Stimulated activated CD8-positive, alpha-beta memory T cell treated with anti-CD3 and anti-CD28 coated beads, Interleukin-15, amount 100 ng/mL, for 48 hours (primary cell): ENCODE measurements around the gene C21orf58.
"Not testable (repeated sequence)": the region's sequence is repeated elsewhere in the genome, so short reads cannot be mapped to it uniquely, and the experiment has no call there.

Source experiments
- DNase-seq, 2 donors: peaks; one replicate each; pipeline ENCODE4 v3.0.0-alpha.2; 2020; ENCODE audit warnings: low read depth in 2 of 2

C21orf58 gene

DNA sequence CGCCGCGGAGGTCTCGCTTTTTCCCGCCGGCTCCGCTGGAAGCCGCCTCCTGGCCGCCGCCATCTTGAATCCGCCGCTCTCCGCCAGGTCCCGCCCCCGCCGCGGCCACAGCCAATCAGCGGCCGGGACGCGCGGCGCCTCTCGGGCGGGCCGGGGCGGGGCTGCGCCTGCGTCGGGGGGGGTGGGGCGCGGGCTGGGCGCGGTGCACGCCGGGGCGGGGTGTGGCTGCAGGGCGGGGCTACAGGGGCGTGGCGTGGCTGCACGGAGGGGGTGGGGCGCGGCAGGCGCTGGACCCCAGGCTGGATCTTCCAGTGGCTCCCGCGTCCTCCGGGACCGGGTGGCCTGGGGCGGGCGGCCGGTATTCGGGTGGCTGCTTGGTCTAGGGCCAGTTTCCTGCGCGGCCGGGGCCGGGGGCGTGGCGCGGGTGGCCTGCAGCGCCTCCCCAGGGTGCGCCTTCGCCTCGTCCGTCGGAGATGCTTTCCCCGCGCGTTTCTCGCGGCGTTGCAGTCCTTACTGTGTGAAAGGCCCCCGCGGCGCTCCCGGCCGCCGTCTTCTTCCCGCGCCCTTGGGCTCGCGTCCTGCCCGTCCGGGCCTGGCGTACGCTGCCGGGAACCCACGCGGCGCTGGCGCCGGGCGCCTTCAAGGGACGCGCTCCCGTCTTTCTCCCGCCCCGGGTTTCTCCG lies 861 bp upstream of the C21orf58 start:
- DNase-seq: peak; percentile 72 to 79

GRCh38 chr21:46323227-46323709 lies 402 bp downstream of the C21orf58 start:
- DNase-seq: no peak

- DNase-seq: no peak
Measured at GRCh38 chr21:46322351-46323226, 1.1 kb downstream of the C21orf58 start.

DNA sequence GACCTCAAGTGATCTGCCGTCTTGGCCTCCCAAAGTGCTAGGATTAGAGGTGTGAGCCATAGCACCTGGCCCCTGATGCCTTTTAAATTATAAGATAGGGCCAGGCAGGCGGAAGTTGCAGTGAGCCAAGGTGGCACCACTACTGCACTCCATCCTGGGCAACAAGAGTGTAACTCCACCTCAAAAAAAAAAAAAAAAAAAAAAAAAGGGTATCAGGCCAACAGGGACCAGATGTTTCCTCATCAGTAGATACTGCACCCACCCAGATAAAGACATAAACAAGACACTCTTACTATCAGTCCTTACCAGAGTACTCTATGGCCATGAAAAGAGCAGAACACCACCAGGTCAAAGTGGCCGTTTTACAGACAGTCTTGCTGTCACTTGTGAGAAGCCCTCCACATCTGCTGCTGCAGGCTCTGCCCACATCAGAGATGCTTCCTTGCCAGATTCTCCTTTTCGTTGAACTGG lies 3.3 kb downstream of the C21orf58 start:
- DNase-seq: no peak

DNA sequence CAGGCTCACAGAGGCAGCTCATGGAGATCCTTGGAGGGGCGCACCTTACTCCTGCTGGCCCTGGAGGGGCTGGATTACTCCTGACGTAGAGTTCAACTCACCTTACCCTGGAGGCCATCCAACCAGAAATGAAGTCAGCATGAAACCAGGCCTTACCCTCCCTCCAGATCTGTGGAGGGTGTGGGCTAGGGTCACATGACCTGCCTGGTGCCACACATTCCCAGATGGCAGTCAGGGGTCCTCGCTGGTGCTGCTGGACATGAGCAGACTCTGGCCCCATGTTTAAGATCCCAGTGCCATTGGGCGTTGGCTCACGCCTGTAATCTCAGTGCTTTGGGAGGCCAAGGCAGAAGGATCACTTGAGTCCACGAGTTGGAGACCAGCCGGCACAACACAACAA lies 4.5 kb downstream of the C21orf58 start:
- DNase-seq: no peak

GRCh38 chr21:46318464-46318845 lies 5.2 kb downstream of the C21orf58 start:
- DNase-seq: no peak

DNA sequence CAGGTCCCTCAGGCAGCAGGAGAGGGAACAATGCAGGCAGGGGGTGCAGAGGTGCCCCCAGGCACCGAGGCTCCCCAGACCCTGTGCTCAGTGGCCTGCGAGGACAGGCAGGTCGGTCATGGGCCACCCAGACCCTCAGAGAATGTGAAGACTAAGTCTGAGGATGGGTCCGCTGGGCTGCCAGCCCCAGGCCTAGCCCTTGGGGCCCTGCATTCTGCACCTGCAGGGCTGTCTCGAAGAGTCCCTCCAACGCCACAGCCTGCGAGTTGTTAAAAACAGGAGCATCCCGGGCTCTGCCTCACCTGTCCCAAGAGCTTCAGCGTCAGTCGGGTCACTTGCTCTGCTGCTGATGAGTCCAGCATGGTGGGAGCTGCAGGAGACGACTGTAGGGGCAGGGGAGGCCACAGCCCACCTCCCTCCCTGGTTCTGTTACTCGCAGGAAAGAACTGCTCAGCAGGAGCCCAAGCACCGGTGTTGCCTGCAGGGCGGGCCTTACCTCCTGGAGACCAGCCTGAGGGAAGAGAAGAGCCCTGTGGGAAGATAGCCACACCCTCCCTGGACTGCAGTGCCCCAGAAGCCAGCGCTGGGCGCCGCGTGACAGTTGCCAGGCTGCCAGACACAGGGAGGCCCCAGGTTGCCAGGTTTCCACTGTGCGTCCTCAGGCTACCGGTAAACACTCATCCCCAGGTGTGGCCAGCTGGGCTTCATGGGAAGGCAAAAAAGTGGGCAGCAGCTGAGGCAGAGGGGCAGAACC lies 5.8 kb downstream of the C21orf58 start:
- no peak for DNase-seq

- DNase-seq: no peak
Measured at GRCh38 chr21:46316708-46317324, 6.9 kb downstream of the C21orf58 start.

- DNase-seq: no peak
Measured at GRCh38 chr21:46314441-46315020, 9.1 kb downstream of the C21orf58 start.

GRCh38 chr21:46312949-46313348 lies 10.7 kb downstream of the C21orf58 start:
- no peak for DNase-seq

GRCh38 chr21:46311568-46311967 lies 12.1 kb downstream of the C21orf58 start:
- DNase-seq: no peak

DNA sequence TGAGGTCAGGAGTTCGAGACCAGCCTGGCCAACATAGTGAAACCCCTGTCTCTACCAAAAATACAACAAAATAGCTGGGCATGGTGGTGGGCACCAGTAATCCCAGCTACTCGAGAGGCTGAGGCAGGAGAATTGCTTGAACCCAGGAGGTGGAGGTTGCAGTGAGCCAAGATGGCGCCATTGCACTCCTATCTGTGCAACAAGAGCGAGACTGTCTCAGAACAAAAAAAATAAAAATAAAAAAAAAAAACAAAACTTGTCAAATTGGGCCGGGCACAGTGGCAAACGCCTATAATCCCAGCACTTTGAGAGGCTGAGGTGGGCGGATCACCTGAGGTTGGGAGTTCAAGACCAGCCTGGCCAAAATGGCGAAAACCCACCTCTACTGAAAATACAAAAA lies 13.4 kb downstream of the C21orf58 start:
- not testable (repeated sequence) for DNase-seq

DNA sequence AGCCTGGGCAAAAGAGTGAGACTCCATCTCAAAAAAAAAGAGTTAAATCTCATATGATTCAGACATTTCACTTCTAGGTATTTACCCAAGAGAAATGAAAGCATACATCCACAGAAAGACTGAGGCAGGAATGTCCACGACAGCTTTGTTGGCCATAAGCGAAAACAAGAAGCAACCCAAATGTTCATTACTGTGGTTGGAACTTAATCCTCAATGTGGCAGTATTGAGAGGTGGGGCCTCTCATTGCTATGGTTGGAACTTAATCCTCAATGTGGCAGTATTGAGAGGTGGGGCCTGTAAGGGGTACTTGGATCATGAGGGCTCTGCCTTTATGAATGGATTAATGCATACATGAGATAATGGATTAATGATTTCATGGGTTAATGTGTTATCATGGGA lies 15.2 kb downstream of the C21orf58 start:
- DNase-seq: no peak

- no peak for DNase-seq
Measured at GRCh38 chr21:46307625-46308024, 16.0 kb downstream of the C21orf58 start.

DNA sequence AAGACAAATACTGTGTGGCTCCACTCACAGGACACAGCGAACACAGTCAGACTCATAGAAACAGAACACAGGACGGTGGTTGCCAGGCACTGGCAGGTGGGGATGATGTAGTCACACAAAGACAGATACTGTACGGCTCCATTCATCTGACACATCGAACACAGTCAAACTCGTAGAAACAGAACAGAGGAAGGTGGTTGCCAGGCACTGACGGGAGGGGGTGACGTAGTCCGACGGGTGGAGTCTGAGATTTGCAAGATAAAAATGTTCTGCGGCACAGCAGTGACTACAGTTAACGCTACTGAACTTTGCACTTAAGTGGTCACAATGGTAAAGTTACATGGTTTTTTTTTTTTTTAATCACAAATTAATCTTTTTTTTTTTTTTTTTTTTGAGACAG lies 18.7 kb downstream of the C21orf58 start:
- DNase-seq: no peak

- DNase-seq: no peak
Measured at GRCh38 chr21:46304437-46304836, 19.2 kb downstream of the C21orf58 start.

DNA sequence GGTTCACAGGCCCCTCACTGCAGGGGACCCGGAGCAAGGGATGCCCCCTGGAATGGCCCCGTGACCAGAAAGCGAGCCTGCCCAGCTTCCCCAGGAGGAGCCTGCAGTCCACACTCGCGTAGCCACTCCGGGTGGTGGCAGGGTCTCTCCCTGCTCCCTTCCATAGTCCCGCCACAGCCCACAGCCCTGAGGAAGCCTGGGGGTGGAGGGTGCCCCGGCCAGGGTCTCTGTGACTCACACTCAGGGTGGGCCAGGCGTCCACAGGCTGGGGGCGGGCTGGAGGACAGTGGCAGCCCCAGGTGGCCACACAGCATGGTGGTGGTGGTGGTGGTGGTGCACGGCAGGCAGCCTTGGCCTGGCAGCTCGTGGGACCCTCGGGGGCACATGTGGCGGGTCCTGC lies 21.9 kb downstream of the C21orf58 start:
- DNase-seq: no peak

GRCh38 chr21:46299167-46299566 lies 24.5 kb downstream of the C21orf58 start:
- no peak for DNase-seq

DNA sequence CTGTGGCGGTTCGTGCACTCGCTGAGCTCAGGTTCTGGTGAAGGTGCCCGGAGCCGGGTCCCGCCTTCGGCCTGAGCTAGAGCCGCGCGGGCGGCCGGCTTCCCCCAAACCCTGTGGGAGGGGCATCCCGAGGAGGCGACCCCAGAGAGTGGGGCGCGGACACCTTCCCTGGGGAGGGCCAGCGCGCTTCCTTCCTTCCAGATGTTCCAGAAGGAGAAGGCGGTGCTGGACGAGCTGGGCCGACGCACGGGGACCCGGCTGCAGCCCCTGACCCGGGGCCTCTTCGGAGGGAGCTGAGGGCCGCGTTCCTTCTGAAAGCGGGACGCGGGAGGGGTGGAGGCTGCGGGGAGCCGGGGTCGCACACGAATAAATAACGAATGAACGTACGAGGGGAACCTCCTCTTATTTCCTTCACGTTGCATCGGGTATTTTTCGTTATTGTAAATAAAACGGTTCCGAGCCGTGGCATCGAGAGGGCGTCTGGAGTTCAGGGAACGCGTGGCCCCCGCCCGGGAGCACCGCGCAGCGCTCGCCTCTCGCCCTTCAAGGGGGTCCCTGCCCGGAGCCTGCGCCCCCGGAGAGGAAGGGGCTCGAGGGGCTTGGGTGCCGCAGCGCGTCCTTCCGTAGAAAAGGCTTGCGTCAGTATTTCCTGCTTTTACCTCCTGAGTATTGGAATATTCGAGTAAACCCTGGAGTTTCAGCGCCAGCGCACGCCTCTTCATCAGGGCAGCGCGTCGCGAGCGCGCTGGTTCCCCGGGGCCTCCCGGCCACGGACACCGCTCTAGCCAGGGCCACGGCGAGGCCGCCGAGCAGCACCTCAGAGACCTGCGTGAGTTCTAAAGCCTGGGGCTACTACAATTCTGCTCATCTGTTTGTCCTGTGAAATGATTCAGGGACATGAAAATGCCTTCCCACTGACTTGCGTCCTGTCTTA lies 26.1 kb downstream of the C21orf58 start:
- DNase-seq: no peak
